Measurements from ENCODE around the gene ZNF586.
"Not testable (repeated sequence)": the region's sequence is repeated elsewhere in the genome, so short reads cannot be mapped to it uniquely, and the experiment has no call there.

ZNF586 gene

DNA sequence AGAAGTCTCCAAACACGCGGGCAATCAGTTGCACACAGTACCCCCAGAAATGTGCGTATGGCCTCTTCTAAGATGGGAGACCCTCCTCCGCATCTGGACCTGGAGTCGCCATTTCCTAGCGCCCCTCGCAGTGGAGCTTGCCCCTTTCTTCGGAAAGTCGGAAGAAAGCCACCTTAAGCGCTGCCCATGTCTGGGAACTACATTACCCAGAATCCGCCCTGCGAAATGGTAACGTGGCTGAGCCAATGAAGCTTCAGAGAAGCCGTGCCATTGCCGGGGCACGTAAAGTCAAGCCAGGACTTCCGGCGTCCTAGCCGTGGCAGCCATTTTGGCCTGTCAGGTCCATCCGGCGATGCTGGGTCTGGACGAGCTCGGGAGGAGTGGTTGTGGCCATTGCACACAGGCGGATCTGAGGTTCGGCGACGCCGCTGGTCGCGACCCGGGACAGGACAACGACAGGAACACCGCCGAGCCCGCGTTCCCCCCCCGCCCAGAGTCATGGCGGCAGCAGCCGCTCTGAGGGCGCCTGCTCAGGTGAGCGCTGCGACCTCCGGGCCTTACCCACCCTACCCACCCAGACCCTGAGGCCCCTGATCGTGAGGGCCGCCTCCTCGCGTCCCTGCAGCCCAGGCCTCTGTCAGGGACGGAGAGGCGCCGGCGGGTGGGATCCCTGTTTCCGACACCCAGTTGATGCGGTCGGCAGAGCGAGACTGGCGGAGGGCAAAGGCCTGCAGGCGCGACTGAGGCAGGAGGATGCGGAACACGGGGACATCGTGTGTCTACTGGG is at the start of gene ZNF586:
TSS of gene ZNF586 (plus strand) at position 332 of the 787 bp plus-strand sequence. CDS start at position 499, 167 bp downstream.
- DNase-seq (ENCODE audit: low read depth): peak; percentile 78

DNA sequence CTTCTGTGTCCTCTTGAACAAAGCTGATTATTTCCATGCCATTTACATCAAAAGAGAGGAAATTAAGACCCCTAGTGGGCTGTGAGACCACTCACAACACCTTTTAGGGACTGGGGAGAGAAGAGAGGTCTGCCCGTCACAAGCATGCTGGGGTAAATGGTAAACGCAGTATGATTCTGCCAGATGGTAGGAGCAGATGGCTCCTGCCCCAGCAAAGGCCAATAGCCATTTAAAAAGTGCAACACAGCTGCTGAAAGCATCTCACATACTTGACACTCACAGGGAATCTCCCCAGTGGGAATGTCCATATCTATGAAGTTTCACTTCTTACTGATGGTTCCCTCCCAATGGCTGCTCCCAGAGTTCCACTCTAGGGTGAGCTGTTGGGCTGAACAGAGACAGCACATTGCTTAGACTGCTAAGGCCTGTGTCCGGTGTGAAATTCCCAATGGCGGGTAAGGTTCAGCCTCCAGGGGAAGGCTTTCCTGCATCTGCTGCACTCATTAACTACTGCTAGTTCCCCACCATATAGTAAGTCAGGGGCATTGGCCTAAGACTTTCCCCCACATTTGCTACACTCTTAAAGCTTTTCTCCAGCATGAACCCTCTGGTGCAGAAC is 49.5 kb upstream of the ZNF586 start:
- no peak for DNase-seq (ENCODE audit: low read depth)

DNA sequence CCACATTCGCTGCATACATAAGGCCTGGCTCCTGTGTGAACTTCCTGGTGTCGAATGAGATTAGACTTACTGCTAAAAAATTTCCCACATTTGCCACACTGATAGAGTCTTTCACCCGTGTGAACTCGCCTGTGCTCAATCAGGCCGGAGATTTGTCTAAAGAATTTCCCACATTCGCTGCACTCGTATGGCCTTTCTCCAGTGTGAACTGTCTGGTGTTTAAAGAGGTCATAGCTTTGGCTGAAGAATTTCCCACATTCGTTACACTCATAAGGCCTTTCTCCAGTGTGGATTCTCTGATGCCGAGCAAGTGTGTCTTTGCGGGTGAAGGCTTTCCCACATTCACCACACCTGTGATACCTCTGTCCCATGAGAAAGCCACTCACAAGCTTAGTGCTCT is 48.6 kb upstream of the ZNF586 start:
- no peak for DNase-seq (ENCODE audit: low read depth)

DNA sequence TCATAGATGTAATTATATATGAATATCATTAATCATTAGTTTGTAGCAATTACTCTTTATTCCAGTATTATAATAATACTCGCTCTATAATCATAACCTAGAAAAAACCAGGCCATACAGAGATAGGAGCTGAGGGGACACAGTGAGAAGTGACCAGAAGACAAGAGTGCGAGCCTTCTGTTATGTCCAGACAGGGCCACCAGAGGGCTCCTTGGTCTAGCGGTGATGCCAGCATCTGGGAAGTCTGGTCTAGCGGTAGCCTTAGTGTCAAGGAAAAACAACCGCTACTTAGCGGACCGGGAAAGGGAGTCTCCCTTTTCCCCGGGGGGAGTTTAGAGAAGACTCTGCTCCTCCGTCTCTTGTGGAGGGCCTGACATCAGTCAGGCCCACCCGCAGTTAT is 31.2 kb upstream of the ZNF586 start:
- DNase-seq (ENCODE audit: low read depth): not testable (repeated sequence)

DNA sequence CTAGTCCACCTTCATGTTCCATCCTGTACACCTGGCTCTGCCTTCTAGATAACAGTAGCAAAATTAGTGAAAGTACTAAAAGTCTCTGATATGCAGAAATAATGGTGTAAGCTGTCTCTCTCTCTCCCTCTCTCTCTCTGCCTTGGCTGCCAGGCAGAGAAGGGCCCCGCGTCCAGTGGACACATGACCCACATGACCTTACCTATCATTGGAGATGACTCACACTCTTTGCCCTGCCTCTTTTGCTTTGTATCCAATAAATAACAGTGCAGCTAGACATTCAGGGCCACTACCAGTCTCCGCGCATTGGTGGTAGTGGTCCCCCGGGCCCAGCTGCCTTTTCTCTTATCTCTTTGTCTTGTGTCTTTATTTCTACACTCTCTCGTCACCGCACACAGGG is 30.7 kb upstream of the ZNF586 start:
- not testable (repeated sequence) for DNase-seq (ENCODE audit: low read depth)

DNA sequence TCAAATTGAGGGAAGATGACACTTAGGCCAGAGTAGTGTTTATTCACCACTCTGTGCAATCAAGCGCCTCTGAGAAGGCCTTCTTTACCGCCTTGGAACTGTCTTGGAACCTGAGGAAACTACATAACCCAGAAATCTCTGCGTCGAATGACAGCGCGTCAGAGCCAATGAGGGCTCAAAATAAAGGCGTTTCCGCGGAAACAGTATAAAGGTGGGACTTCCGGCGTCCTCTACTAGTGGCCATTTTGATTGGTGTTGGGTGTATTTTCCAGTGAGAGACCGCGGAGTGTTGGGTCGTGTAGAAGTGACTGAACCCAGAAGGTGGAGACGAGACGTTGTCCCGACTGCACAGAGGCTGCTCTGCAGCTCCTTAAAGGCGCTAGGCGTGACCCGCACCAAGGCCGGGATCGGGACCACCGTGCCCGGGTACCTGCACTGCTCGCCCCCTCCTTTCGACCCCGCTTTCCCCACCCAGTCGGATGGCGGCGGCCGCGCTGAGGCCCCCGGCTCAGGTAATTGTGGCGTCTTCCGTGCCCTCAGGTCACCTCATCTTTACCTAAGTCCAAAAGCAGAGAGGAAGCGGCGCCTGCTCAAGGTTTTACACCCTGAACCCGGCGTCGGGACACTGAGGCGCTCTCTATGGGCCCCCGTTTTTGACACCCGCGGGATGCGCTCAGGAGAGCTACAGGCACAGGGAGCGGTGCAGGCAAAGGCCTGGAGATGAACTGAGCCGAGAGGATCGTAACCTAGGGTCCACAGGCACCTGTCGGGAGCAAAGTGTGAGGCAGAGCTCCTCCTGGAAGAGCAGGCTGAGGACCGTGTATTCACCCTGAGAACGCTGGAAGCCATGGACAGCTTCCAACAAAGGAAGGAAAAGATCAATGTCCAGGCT is 22.6 kb upstream of the ZNF586 start, which contains the start of gene ZNF776:
TSS of gene ZNF776 (plus strand) at position 236 of the 892 bp plus-strand sequence. CDS start at position 480, 244 bp downstream.
- DNase-seq (ENCODE audit: low read depth): peak; percentile 65

DNA sequence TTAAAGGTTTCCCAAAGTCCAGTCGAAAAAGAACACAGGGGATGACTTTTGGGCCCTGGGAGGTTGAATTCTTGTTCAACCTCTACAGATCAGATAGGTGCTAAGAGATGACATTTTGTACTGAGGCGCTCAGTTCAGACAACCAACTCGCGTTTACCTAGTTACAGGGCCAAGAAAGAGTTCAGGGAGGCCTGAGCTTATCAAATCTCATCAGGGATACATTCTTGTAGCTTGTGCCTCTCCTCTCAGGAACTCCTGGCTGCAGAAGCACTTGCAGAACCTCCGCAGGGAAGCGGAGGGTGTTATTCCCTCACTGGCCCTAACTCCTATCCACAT is 22.0 kb upstream of the ZNF586 start:
- DNase-seq (ENCODE audit: low read depth): no peak

DNA sequence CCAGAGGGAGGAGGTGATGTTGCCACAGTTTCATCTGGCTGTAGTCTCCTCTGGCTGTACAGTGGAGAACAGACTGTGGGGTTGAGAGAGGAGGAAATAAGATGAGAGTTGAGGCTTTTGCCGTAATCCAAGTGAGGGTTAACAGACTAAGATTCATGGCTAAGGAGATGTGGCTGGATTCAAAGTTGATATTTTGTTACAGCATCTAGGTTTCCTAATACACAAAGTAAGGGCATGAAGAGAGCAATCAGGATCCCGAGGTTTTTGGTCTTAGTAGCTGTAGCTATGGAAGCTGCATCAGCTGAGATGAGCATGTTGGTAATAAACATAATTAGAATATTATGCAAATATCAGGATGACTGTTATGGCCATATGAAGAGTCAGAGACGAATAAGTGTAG is 21.4 kb upstream of the ZNF586 start:
- DNase-seq (ENCODE audit: low read depth): no peak

DNA sequence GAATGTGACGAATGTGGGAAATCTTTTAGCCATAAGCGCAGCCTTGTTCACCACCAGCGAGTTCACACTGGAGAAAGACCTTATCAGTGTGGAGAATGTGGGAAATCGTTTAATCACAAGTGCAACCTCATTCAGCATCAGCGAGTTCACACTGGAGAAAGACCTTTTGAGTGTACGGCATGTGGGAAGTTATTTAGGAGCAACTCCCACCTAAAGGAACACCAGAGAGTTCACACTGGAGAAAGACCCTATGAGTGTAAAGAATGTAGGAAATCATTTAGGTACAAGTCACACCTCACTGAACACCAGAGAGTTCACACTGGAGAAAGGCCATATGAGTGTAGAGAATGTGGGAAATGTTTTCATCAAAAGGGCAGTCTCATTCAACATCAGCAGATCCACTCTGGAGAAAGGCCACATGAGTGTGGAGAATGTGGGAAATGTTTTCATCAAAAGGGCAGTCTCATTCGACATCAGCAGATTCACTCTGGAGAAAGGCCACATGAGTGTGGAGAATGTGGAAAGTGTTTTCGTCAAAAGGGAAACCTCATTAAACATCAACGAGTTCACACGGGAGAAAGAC is 15.3 kb upstream of the ZNF586 start:
- DNase-seq (ENCODE audit: low read depth): no peak

DNA sequence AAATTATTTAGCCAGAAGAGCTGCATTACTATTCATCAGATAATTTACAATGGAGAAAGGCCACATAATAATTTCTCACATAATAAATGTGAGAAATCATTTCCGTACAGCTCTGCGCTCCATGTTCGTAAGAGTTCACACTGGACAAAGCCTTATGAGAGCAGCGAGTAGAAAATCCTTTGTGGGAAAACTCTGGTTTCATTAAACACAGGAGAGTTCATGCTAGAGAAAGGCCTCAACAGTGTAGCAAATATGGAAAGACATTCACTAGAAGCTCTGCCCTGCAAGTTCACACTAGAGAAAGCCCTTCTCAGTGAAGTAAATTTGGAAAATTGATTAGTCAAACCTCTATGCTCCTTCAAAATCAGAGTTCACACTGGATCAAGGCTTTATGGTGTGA is 14.4 kb upstream of the ZNF586 start:
- DNase-seq (ENCODE audit: low read depth): no peak

DNA sequence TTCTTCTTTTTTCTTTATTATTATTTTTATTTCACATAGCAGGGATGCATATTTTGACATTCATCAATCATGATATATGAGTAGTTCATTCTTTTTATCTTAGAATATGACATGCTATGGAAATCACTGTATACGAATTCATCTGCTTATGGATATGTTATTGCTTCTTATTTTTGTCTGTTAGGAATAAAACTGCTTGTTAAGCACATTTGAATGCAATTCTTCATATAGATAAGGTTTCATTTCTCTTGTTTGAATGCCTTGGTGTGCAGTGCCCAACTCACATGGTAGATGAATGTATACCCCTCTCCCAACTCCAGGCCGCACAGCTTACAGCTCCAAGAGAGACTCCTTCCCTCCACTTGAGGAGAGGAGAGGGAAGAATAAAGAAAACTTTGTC is 11.5 kb upstream of the ZNF586 start:
- no peak for DNase-seq (ENCODE audit: low read depth)

DNA sequence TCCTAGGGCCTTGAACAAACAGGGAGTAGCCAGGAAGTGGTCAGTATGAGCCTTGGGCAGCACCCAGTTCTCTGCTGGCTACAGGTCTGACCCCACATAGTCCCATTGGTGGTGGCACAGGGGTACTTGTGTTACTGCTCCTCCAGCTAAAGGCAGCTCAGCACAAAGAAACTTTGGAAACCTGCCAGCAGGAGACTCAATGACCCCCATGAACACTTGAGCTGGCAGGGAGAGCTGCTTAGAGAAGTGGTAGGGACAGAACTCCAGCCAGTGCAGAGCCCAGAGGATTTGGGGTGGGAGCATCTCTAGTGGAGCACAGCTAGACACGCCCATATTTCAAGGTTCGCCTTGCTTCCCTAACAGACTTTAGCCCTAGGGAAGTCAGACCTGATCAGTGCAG is 10.4 kb upstream of the ZNF586 start:
- no peak for DNase-seq (ENCODE audit: low read depth)

DNA sequence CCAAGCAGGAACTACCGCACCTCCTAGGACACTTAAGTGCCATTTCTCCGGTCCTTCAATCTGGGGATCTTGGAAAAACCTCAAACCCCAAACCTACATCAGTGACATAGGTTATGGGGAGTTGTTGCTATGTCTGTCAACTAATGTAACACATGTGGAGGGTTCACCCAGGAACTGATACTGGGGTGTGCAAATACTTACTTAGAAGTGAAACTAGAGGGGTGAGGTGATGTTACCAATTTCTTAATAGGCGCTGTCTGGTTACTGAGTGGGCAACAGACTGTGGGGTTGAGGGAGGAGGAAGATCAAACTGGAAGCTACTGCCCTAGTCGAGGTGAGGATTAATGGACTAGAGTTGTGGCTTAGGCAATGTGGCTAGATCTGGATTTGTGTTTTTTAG is 1.9 kb downstream of the ZNF586 start:
- DNase-seq (ENCODE audit: low read depth): no peak

DNA sequence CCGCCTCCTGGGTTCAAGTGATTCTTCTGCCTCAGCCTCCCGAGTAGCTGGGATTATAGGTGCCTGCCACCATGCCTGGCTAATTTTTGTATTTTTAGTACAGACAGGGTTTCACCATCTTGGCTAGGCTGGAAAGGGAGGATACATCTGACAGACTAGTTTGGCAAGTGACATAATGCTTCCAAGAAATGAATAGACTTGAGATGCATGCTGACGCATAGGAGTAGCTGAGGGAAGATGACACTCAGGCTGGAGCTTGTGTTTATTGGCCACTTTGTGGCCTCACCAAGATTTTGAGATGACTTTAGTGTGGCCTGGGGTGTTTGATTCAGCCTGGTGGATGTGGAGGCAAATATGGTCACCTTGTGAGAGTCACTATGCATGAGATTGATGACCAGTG is 4.0 kb downstream of the ZNF586 start:
- no peak for DNase-seq (ENCODE audit: low read depth)

DNA sequence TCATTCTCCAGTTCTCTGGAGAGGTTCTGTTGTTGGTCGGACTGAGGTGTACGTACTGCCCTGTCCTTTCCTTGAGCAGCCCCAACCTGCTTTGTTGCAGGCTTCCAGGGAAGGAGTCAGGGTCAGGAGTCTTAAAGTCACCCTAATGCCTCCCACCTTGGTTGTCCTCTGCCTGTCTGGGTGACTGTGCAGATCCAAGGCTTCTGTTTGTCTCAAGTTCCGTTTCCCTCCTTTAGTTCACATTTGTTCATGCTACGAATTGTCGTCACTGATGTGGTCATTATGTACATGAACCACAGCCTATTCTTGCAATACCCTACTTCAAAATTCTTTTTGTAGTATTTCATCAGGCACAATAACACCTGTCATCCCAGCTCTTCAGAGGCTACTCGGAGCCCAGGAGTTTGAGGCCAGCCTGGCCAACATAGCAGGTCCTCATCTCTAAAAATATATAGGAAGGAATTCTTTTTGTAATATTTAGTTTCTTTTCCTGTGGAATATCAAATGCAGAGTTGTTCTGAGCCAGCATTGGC is 7.4 kb downstream of the ZNF586 start:
- no peak for DNase-seq (ENCODE audit: low read depth)

DNA sequence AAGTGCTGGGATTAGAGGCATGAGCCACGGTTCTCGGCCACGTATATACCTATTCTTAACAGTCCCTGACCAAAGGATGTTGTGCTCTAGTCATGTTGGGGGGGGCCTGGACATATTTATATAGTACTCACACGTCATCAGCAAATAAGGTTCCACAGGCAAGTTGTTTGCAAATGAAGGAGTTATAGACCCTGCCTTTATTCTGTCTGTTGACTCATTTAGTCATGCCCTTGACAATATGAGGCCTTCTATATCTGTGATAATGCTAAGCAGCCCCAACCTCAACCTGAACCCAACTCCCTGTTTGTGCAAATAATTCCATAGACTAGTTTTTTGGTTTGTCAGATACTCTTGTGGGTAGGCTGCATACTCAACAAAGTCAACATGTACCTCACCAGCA is 8.9 kb downstream of the ZNF586 start:
- DNase-seq (ENCODE audit: low read depth): no peak

DNA sequence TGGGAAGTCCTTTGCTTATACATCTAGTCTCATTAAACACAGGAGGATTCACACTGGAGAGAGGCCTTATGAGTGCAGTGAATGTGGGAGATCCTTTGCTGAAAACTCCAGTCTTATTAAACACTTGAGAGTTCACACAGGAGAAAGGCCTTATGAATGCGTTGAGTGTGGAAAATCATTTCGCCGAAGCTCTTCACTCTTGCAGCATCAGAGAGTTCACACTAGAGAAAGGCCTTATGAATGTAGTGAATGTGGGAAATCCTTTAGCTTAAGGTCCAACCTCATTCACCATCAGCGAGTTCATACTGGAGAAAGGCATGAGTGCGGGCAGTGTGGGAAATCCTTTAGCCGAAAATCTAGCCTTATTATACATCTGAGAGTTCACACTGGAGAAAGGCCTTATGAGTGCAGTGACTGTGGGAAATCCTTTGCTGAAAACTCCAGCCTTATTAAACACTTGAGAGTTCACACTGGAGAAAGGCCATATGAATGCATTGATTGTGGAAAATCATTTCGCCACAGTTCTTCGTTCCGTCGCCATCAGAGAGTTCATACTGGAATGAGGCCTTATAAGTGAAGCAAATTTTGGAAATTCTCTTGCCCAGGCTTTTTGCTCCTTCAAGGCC is 9.9 kb downstream of the ZNF586 start:
- DNase-seq (ENCODE audit: low read depth): no peak

DNA sequence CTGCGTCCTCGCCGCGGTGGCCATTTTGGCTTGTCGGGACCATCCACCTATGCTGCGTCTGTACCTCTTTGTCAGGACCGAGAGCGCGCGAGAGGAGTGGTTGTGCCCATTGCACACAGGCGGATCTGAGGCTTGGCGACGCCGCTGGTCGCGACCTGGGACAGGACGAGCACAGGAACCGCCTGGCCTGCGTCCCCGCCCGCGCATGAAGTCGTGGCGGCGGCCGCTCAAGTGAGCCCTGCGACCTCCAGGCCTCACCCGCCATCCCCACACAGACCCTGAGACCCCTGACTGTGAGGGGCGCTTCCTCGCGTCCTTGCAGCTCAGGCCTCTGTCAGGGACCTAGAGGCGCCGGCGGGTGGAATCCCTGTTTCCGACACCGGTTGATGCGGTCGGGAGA is 16.8 kb downstream of the ZNF586 start:
- DNase-seq (ENCODE audit: low read depth): no peak

DNA sequence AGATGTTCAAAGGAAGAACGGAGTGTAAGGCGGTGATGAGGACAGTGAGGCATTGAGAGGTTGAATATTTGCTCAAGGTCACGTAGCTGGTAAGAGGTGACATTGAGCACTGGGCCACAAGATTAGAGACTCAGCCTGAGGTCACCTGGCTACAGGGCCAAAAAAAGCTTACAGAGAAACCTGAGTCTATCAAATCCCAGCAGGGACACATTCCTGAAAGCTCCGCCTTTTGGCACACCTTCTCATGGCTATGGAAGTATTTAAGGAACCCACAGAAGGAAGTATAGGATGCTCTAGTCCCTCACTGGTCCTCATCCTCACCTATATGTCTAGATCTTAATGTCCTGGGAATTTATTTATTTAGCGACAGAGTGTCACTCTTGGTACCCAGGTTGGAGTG is 17.4 kb downstream of the ZNF586 start:
- DNase-seq (ENCODE audit: low read depth): no peak

DNA sequence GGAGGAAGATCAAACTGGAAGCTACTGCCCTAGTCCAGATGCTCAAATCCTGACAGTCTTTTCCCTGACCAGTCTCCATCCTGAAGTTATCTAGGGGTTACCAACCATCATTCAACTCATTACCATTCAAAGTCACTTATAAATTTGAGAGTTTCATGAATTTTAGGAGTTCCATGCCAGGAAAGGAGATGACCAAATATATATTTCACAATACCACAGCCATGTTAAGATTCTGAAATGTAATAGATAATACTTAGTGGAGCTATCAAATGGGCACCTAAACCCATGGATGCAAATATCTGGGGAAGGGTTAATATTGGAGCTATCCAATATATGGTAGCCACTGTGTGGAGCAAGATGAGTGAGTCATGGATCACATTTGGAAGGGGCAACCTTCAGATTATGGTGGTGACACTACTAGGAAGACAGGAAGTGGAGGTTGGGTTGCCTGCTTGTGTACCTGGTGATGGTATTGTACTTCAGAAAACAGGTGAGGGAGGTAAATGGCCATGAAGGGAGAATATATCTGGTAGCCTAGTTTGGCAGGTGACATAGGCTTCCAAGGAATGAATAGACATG is 18.7 kb downstream of the ZNF586 start:
- DNase-seq (ENCODE audit: low read depth): no peak

DNA sequence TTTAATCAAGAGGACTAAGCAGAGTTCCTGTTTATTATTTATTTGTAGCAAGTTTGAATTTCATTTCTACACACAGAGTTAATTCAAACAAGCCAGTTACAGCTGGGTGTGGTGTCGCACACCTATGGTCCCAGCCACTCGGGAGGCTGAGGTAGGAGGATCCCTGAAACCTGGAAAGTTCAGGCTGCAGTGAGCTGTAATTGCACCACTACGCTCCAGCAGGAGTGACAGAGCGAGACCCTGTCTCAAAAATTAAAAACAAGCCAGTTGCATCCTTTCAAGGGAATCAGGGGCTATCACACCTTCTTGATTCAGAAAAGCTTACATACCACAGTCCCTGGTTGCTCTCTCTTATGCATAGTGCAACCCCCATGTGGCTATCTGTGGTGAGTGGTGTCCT is 19.8 kb downstream of the ZNF586 start:
- no peak for DNase-seq (ENCODE audit: low read depth)
